Activated CD4-positive, alpha-beta T cell treated with anti-CD3 and anti-CD28 coated beads, Interleukin-2, amount 10 ng/mL, durations not matched to agents 7 days and 5 days (primary cell): Measurements from ENCODE around the gene RNF223. TPM values are rescaled to one million over a fixed set of nuclear protein-coding genes. Genes with fewer than 3 reads are reported as not detected.
"Not testable (repeated sequence)": the region's sequence is repeated elsewhere in the genome, so short reads cannot be mapped to it uniquely, and the experiment has no call there.

ENCODE experiments used
- CTCF ChIA-PET: fragments of 350-600 bp; sonication (Branson Sonifier 250); formaldehyde crosslinking; loops from one replicate; lab custom pipeline; 2021; ENCODE audit warnings: antibody characterized with exemption; lab: Charles Lee
- POLR2A ChIA-PET: fragments of 350-600 bp; sonication (Branson Sonifier 250); formaldehyde crosslinking; loops from one replicate; lab custom pipeline; 2021; ENCODE audit warnings: antibody characterized with exemption; lab: Charles Lee
- DNase-seq: peaks from one replicate; pipeline ENCODE4 v3.0.0-alpha.2; 2020
- H3K27ac Mint-ChIP-seq: one replicate; pipeline ENCODE4 v1.8.0; 2021; ENCODE audit warnings: mild to moderate bottlenecking, moderate library complexity, mixed read lengths
- H3K27me3 Mint-ChIP-seq: one replicate; pipeline ENCODE4 v1.8.0; 2021; ENCODE audit warnings: mixed read lengths
- H3K36me3 Mint-ChIP-seq: one replicate; pipeline ENCODE4 v1.8.0; 2021; ENCODE audit warnings: low read depth, mixed read lengths
- H3K4me1 Mint-ChIP-seq: one replicate; pipeline ENCODE4 v1.8.0; 2021; ENCODE audit warnings: mixed read lengths
- H3K4me3 Mint-ChIP-seq: one replicate; pipeline ENCODE4 v1.8.0; 2021; ENCODE audit warnings: mild to moderate bottlenecking, moderate library complexity, mixed read lengths
- H3K9me3 Mint-ChIP-seq: one replicate; pipeline ENCODE4 v1.8.0; 2021; ENCODE audit warnings: mixed read lengths
- total RNA-seq, 2 experiments: library from RNA; stranded (reverse); gene quantifications; one replicate each; pipeline ENCODE4 v1.2.3, GENCODE V29; 2021

Gene RNF223
- total RNA-seq, 2 experiments from 2014 or later, result not detected

- CTCF ChIA-PET, result interaction anchor here (0.7 to 4.7 kb wide), 28 partner anchors 9 to 374 kb away, joined by 3 to 39 read pairs (median 3); partner anchors contain the start of genes AGRN, ISG15, PERM1 and RNF223
- DNase-seq, result peak; percentile 71
- H3K4me1 Mint-ChIP-seq, result peaks cover 38% of the 10 kb centered on the region
Measured at GRCh38 chr1:1063945-1064831, 9.9 kb downstream of the RNF223 start.

GRCh38 chr1:1063261-1063944 lies 10.7 kb downstream of the RNF223 start:
- peaks cover 39% of the 10 kb centered on the region for H3K4me1 Mint-ChIP-seq
- H3K9me3 Mint-ChIP-seq, result no peaks in the 10 kb centered on the region
- H3K36me3 Mint-ChIP-seq, result no peaks in the 10 kb centered on the region
- H3K27me3 Mint-ChIP-seq, result peaks cover 10% of the 10 kb centered on the region
- ChIA-PET CTCF (interaction anchor here (0.6 to 4.7 kb wide), 28 partner anchors 9 to 375 kb away, joined by 3 to 39 read pairs (median 3); partner anchors contain the start of genes AGRN, ISG15, PERM1 and RNF223), POLR2A (interaction anchor here (1.0 to 1.2 kb wide), 2 partner anchors 23 to 24 kb away, joined by 3 read pairs; no protein-coding TSS in a partner anchor)
- peak overlapping the region; percentile 43 for H3K4me3 Mint-ChIP-seq
- peak overlapping the region; percentile 73 for H3K27ac Mint-ChIP-seq
- DNase-seq, result no peak

More at GRCh38 chr1:1063945-1064831, 9.9 kb downstream of the RNF223 start:
- Mint-ChIP-seq H3K36me3 (no peaks in the 10 kb centered on the region), H3K27me3 (peaks cover 6% of the 10 kb centered on the region), H3K4me3 (peak overlapping the region; percentile 43), H3K27ac (no peak overlapping the region), H3K9me3 (no peaks in the 10 kb centered on the region)
- POLR2A ChIA-PET, result interaction anchor here (1.0 to 1.2 kb wide), 2 partner anchors 23 to 25 kb away, joined by 3 read pairs; no protein-coding TSS in a partner anchor

- no peaks in the 10 kb centered on the region for H3K9me3 Mint-ChIP-seq
- no peaks in the 10 kb centered on the region for H3K36me3 Mint-ChIP-seq
- POLR2A ChIA-PET, result no interaction called here
- DNase-seq, result no peak
- H3K27me3 Mint-ChIP-seq, result peaks cover 17% of the 10 kb centered on the region
- H3K27ac Mint-ChIP-seq, result peak overlapping the region; percentile 64
- peak overlapping the region; percentile 22 for H3K4me3 Mint-ChIP-seq
- peaks cover 40% of the 10 kb centered on the region for H3K4me1 Mint-ChIP-seq
- CTCF ChIA-PET, result interaction anchor here (1.3 to 4.7 kb wide), 11 partner anchors 8 to 243 kb away, joined by 3 to 39 read pairs (median 6); partner anchors contain the start of gene RNF223
Measured at GRCh38 chr1:1062348-1063163, 11.6 kb downstream of the RNF223 start.

GRCh38 chr1:1061682-1062345 lies 12.3 kb downstream of the RNF223 start:
- H3K27ac Mint-ChIP-seq, result peak overlapping the region; percentile 64
- no peak for DNase-seq
- H3K36me3 Mint-ChIP-seq, result no peaks in the 10 kb centered on the region
- H3K4me3 Mint-ChIP-seq, result peak overlapping the region; percentile 22
- peaks cover 38% of the 10 kb centered on the region for H3K4me1 Mint-ChIP-seq
- no peaks in the 10 kb centered on the region for H3K9me3 Mint-ChIP-seq
- peaks cover 17% of the 10 kb centered on the region for H3K27me3 Mint-ChIP-seq
- ChIA-PET POLR2A (no interaction called here), CTCF (interaction anchor here (1.3 to 4.7 kb wide), 2 partner anchors 11 to 28 kb away, joined by 3 to 39 read pairs; no protein-coding TSS in a partner anchor)

GRCh38 chr1:1060281-1061000 lies 13.7 kb downstream of the RNF223 start:
- H3K27me3 Mint-ChIP-seq, result peaks cover 17% of the 10 kb centered on the region
- no peak for DNase-seq
- H3K27ac Mint-ChIP-seq, result peak overlapping the region; percentile 36
- CTCF ChIA-PET, result interaction anchor here (1.2 to 4.7 kb wide), 4 partner anchors 17 to 230 kb away, joined by 3 to 39 read pairs (median 10); no protein-coding TSS in a partner anchor
- H3K36me3 Mint-ChIP-seq, result no peaks in the 10 kb centered on the region
- peaks cover 36% of the 10 kb centered on the region for H3K4me1 Mint-ChIP-seq
- peak overlapping the region; percentile 70 for H3K4me3 Mint-ChIP-seq
- POLR2A ChIA-PET, result no interaction called here
- no peaks in the 10 kb centered on the region for H3K9me3 Mint-ChIP-seq

- POLR2A ChIA-PET, result no interaction called here
- Mint-ChIP-seq H3K9me3 (no peaks in the 10 kb centered on the region), H3K27me3 (peaks cover 17% of the 10 kb centered on the region), H3K36me3 (no peaks in the 10 kb centered on the region), H3K4me1 (peaks cover 34% of the 10 kb centered on the region), H3K27ac (peak overlapping the region; percentile 36), H3K4me3 (peak overlapping the region; percentile 70)
- DNase-seq, result peak; percentile 92
- CTCF ChIA-PET, result interaction anchor here (1.2 to 1.8 kb wide), 9 partner anchors 16 to 312 kb away, joined by 3 to 15 read pairs (median 4); partner anchors contain the start of gene C1orf159
Measured at GRCh38 chr1:1059494-1060280, 14.4 kb downstream of the RNF223 start.

- POLR2A ChIA-PET, result no interaction called here
- Mint-ChIP-seq H3K4me1 (peaks cover 32% of the 10 kb centered on the region), H3K4me3 (peak overlapping the region; percentile 75), H3K9me3 (no peaks in the 10 kb centered on the region), H3K36me3 (no peaks in the 10 kb centered on the region), H3K27ac (peak overlapping the region; percentile 60), H3K27me3 (peaks cover 17% of the 10 kb centered on the region)
- CTCF ChIA-PET, result interaction anchor here (0.6 to 1.8 kb wide), 12 partner anchors 14 to 313 kb away, joined by 3 to 15 read pairs (median 4); partner anchors contain the start of genes C1orf159 and ISG15
- peak; percentile 60 for DNase-seq
Measured at GRCh38 chr1:1058921-1059493, 15.1 kb downstream of the RNF223 start.

- Mint-ChIP-seq H3K36me3 (no peaks in the 10 kb centered on the region), H3K4me1 (peaks cover 28% of the 10 kb centered on the region), H3K27ac (no peak overlapping the region), H3K27me3 (peaks cover 17% of the 10 kb centered on the region), H3K9me3 (no peaks in the 10 kb centered on the region), H3K4me3 (peak overlapping the region; percentile 75)
- POLR2A ChIA-PET, result no interaction called here
- DNase-seq, result no peak
- CTCF ChIA-PET, result interaction anchor here (0.6 to 1.8 kb wide), 12 partner anchors 15 to 314 kb away, joined by 3 to 15 read pairs (median 4); partner anchors contain the start of genes C1orf159 and ISG15
Measured at GRCh38 chr1:1058088-1058905, 15.8 kb downstream of the RNF223 start.

- H3K4me1 Mint-ChIP-seq, result peaks cover 23% of the 10 kb centered on the region
- H3K4me3 Mint-ChIP-seq, POLR2A ChIA-PET, DNase-seq, H3K36me3 Mint-ChIP-seq, H3K9me3 Mint-ChIP-seq, H3K27ac Mint-ChIP-seq: not testable (repeated sequence)
- H3K27me3 Mint-ChIP-seq, result peaks cover 17% of the 10 kb centered on the region
- CTCF ChIA-PET, result interaction anchor here (1.4 to 1.8 kb wide), 2 partner anchors 20 to 44 kb away, joined by 4 to 5 read pairs; partner anchors contain the start of gene ISG15
Measured at GRCh38 chr1:1057769-1058087, 16.4 kb downstream of the RNF223 start.
